ENCODE results near the gene LARP1B. TPM values are rescaled to one million over a fixed set of nuclear protein-coding genes. Genes with fewer than 3 reads are reported as not detected.

The LARP1B gene
- total RNA-seq, 5 donors from 2014 or later (not counting 1 experiment from before 2014, with no cell fraction given): 9.6 to 15.5 (median 13.1) TPM

- no peaks in the 10 kb centered on the region for H3K27me3 Mint-ChIP-seq
- Histone ChIP-seq H3K4me3 (ENCODE audit: control insufficient read depth in 1 of 2, extremely low read depth in 1 of 2, low read length in 1 of 2) (no peak overlapping the region), H3K27me3 (replicated peaks in 1 of 2; ENCODE audit: control insufficient read depth in 2 of 2, extremely low read depth in 1 of 2, insufficient read depth in 2 of 2, low read length in 1 of 2) (no peaks in the 10 kb centered on the region), H3K4me1 (ENCODE audit: control insufficient read depth in 1 of 2, extremely low read depth in 1 of 2, insufficient read depth in 2 of 2, low read length in 2 of 2) (no peaks in the 10 kb centered on the region), H3K27ac (ENCODE audit: low read length) (no peak overlapping the region), H3K9me3 (no peaks in the 10 kb centered on the region), H3K36me3 (ENCODE audit: control insufficient read depth in 2 of 2, extremely low read depth in 1 of 2, insufficient read depth in 1 of 2, low read length in 1 of 2) (no peaks in the 10 kb centered on the region)
- no peak overlapping the region for H3K27ac Mint-ChIP-seq
- CTCF ChIA-PET: no interaction called here
- WGBS (ENCODE audit: insufficient coverage): no CpG with 5 or more reads among the region's 3 CpGs
- H3K4me3 Mint-ChIP-seq: no peak overlapping the region
- POLR2A ChIA-PET: no interaction called here
- H3K4me1 Mint-ChIP-seq: no peaks in the 10 kb centered on the region
- no peaks in the 10 kb centered on the region for H3K9me3 Mint-ChIP-seq
- H3K36me3 Mint-ChIP-seq: peaks cover 41% of the 10 kb centered on the region
- ATAC-seq (replicated peaks in 1 of 4) (no peak), DNase-seq (no peak)
Measured at GRCh38 chr4:128123036-128123435, 61.9 kb downstream of the LARP1B start.

GRCh38 chr4:128130621-128131020, 69.5 kb downstream of the LARP1B start:
- H3K27me3 ChIP-seq (replicated peaks in 1 of 2; ENCODE audit: control insufficient read depth in 2 of 2, extremely low read depth in 1 of 2, insufficient read depth in 2 of 2, low read length in 1 of 2): no peaks in the 10 kb centered on the region
- H3K4me3 Mint-ChIP-seq: no peak overlapping the region

GRCh38 chr4:128134925-128135324, 73.8 kb downstream of the LARP1B start:
- Mint-ChIP-seq H3K27ac (no peak overlapping the region), H3K9me3 (peaks cover 3 to 4% (median 3%) of the 10 kb centered on the region in 3 donors), H3K27me3 (no peaks in the 10 kb centered on the region), H3K36me3 (peaks cover 6% of the 10 kb centered on the region), H3K4me1 (no peaks in the 10 kb centered on the region), H3K4me3 (no peak overlapping the region)
- Histone ChIP-seq H3K4me3 (ENCODE audit: control insufficient read depth in 1 of 2, extremely low read depth in 1 of 2, low read length in 1 of 2) (no peak overlapping the region), H3K27me3 (replicated peaks in 1 of 2; ENCODE audit: control insufficient read depth in 2 of 2, extremely low read depth in 1 of 2, insufficient read depth in 2 of 2, low read length in 1 of 2) (no peaks in the 10 kb centered on the region), H3K27ac (ENCODE audit: low read length) (no peak overlapping the region), H3K9me3 (no peaks in the 10 kb centered on the region), H3K4me1 (ENCODE audit: control insufficient read depth in 1 of 2, extremely low read depth in 1 of 2, insufficient read depth in 2 of 2, low read length in 2 of 2) (no peaks in the 10 kb centered on the region), H3K36me3 (ENCODE audit: control insufficient read depth in 2 of 2, extremely low read depth in 1 of 2, insufficient read depth in 1 of 2, low read length in 1 of 2) (no peaks in the 10 kb centered on the region)
- no peak for DNase-seq
- ChIA-PET POLR2A (no interaction called here), CTCF (no interaction called here)
- WGBS (ENCODE audit: insufficient coverage): no CpG with 5 or more reads among the region's 6 CpGs
- ATAC-seq (replicated peaks in 1 of 4): no peak

More at GRCh38 chr4:128130621-128131020, 69.5 kb downstream of the LARP1B start:
- ChIA-PET CTCF (no interaction called here), POLR2A (no interaction called here)
- no peak overlapping the region for H3K4me3 ChIP-seq (ENCODE audit: control insufficient read depth in 1 of 2, extremely low read depth in 1 of 2, low read length in 1 of 2)
- peaks cover 3 to 7% (median 4%) of the 10 kb centered on the region in 3 donors for H3K9me3 Mint-ChIP-seq
- no peaks in the 10 kb centered on the region for H3K4me1 Mint-ChIP-seq
- no peaks in the 10 kb centered on the region for H3K36me3 ChIP-seq (ENCODE audit: control insufficient read depth in 2 of 2, extremely low read depth in 1 of 2, insufficient read depth in 1 of 2, low read length in 1 of 2)
- H3K27me3 Mint-ChIP-seq: no peaks in the 10 kb centered on the region
- WGBS (ENCODE audit: insufficient coverage): 83% methylated on average over 1 of the region's 3 CpGs
- DNase-seq (no peak), ATAC-seq (replicated peaks in 1 of 4) (no peak)
- H3K36me3 Mint-ChIP-seq: peaks cover 11% of the 10 kb centered on the region
- no peak overlapping the region for H3K27ac Mint-ChIP-seq
- no peaks in the 10 kb centered on the region for H3K9me3 ChIP-seq
- no peaks in the 10 kb centered on the region for H3K4me1 ChIP-seq (ENCODE audit: control insufficient read depth in 1 of 2, extremely low read depth in 1 of 2, insufficient read depth in 2 of 2, low read length in 2 of 2)
- H3K27ac ChIP-seq (ENCODE audit: low read length): no peak overlapping the region

- no peaks in the 10 kb centered on the region for H3K4me1 ChIP-seq (ENCODE audit: control insufficient read depth in 1 of 2, extremely low read depth in 1 of 2, insufficient read depth in 2 of 2, low read length in 2 of 2)
- Mint-ChIP-seq H3K4me3 (no peak overlapping the region), H3K27me3 (no peaks in the 10 kb centered on the region), H3K27ac (no peak overlapping the region), H3K4me1 (no peaks in the 10 kb centered on the region), H3K36me3 (peaks cover 6% of the 10 kb centered on the region), H3K9me3 (peaks cover 3 to 4% (median 3%) of the 10 kb centered on the region in 3 donors)
- DNase-seq: no peak
- no peaks in the 10 kb centered on the region for H3K36me3 ChIP-seq (ENCODE audit: control insufficient read depth in 2 of 2, extremely low read depth in 1 of 2, insufficient read depth in 1 of 2, low read length in 1 of 2)
- no peak overlapping the region for H3K27ac ChIP-seq (ENCODE audit: low read length)
- POLR2A ChIA-PET: no interaction called here
- no peak for ATAC-seq (replicated peaks in 1 of 4)
- CTCF ChIA-PET: interaction anchor here in 1 of 2 donors (0.6 kb wide), 1 partner anchor 524 kb away, joined by 4 read pairs; no protein-coding TSS in a partner anchor
- no peaks in the 10 kb centered on the region for H3K9me3 ChIP-seq
- H3K27me3 ChIP-seq (replicated peaks in 1 of 2; ENCODE audit: control insufficient read depth in 2 of 2, extremely low read depth in 1 of 2, insufficient read depth in 2 of 2, low read length in 1 of 2): no peaks in the 10 kb centered on the region
- 94% methylated on average over 2 of the region's 3 CpGs for WGBS (ENCODE audit: insufficient coverage)
- H3K4me3 ChIP-seq (ENCODE audit: control insufficient read depth in 1 of 2, extremely low read depth in 1 of 2, low read length in 1 of 2): no peak overlapping the region
Measured at GRCh38 chr4:128135391-128135790, 74.3 kb downstream of the LARP1B start.

- no peak for DNase-seq
- POLR2A ChIA-PET: no interaction called here
- no peak overlapping the region for H3K27ac Mint-ChIP-seq
- Histone ChIP-seq H3K27me3 (replicated peaks in 1 of 2; ENCODE audit: control insufficient read depth in 2 of 2, extremely low read depth in 1 of 2, insufficient read depth in 2 of 2, low read length in 1 of 2) (no peaks in the 10 kb centered on the region), H3K4me3 (ENCODE audit: control insufficient read depth in 1 of 2, extremely low read depth in 1 of 2, low read length in 1 of 2) (no peak overlapping the region), H3K36me3 (ENCODE audit: control insufficient read depth in 2 of 2, extremely low read depth in 1 of 2, insufficient read depth in 1 of 2, low read length in 1 of 2) (no peaks in the 10 kb centered on the region), H3K27ac (ENCODE audit: low read length) (no peak overlapping the region), H3K9me3 (no peaks in the 10 kb centered on the region), H3K4me1 (ENCODE audit: control insufficient read depth in 1 of 2, extremely low read depth in 1 of 2, insufficient read depth in 2 of 2, low read length in 2 of 2) (no peaks in the 10 kb centered on the region)
- CTCF ChIA-PET: no interaction called here
- peaks cover 12 to 25% (median 17%) of the 10 kb centered on the region in 3 donors for H3K9me3 Mint-ChIP-seq
- no peaks in the 10 kb centered on the region for H3K4me1 Mint-ChIP-seq
- no peak overlapping the region for H3K4me3 Mint-ChIP-seq
- no peaks in the 10 kb centered on the region for H3K27me3 Mint-ChIP-seq
- ATAC-seq (replicated peaks in 1 of 4): no peak
- H3K36me3 Mint-ChIP-seq: peaks cover 32% of the 10 kb centered on the region
Measured at GRCh38 chr4:128141866-128142265, 80.8 kb downstream of the LARP1B start.

GRCh38 chr4:128145727-128146126, 84.6 kb downstream of the LARP1B start:
- ChIA-PET CTCF (no interaction called here), POLR2A (interaction anchor here in 1 of 2 donors (0.6 kb wide), 1 partner anchor 11 kb away, joined by 10 read pairs; no protein-coding TSS in a partner anchor)
- Histone ChIP-seq H3K36me3 (ENCODE audit: control insufficient read depth in 2 of 2, extremely low read depth in 1 of 2, insufficient read depth in 1 of 2, low read length in 1 of 2) (no peaks in the 10 kb centered on the region), H3K4me3 (ENCODE audit: control insufficient read depth in 1 of 2, extremely low read depth in 1 of 2, low read length in 1 of 2) (no peak overlapping the region), H3K27me3 (replicated peaks in 1 of 2; ENCODE audit: control insufficient read depth in 2 of 2, extremely low read depth in 1 of 2, insufficient read depth in 2 of 2, low read length in 1 of 2) (no peaks in the 10 kb centered on the region), H3K4me1 (ENCODE audit: control insufficient read depth in 1 of 2, extremely low read depth in 1 of 2, insufficient read depth in 2 of 2, low read length in 2 of 2) (no peaks in the 10 kb centered on the region), H3K9me3 (no peaks in the 10 kb centered on the region), H3K27ac (ENCODE audit: low read length) (no peak overlapping the region)
- Mint-ChIP-seq H3K27ac (no peak overlapping the region), H3K4me3 (no peak overlapping the region), H3K9me3 (peaks cover 12 to 25% (median 17%) of the 10 kb centered on the region in 3 donors), H3K4me1 (no peaks in the 10 kb centered on the region), H3K36me3 (peaks cover 32% of the 10 kb centered on the region), H3K27me3 (no peaks in the 10 kb centered on the region)
- ATAC-seq (replicated peaks in 1 of 4) (no peak), DNase-seq (no peak)
- no CpG with 5 or more reads among the region's 2 CpGs for WGBS (ENCODE audit: insufficient coverage)

- no peak overlapping the region for H3K27ac ChIP-seq (ENCODE audit: low read length)
- DNase-seq (no peak), ATAC-seq (replicated peaks in 1 of 4) (no peak)
- H3K4me3 Mint-ChIP-seq: no peak overlapping the region
- no peaks in the 10 kb centered on the region for H3K36me3 ChIP-seq (ENCODE audit: control insufficient read depth in 2 of 2, extremely low read depth in 1 of 2, insufficient read depth in 1 of 2, low read length in 1 of 2)
- no peaks in the 10 kb centered on the region for H3K4me1 ChIP-seq (ENCODE audit: control insufficient read depth in 1 of 2, extremely low read depth in 1 of 2, insufficient read depth in 2 of 2, low read length in 2 of 2)
- H3K27ac Mint-ChIP-seq: no peak overlapping the region
- no CpG with 5 or more reads among the region's 2 CpGs for WGBS (ENCODE audit: insufficient coverage)
- H3K9me3 ChIP-seq: no peaks in the 10 kb centered on the region
- H3K9me3 Mint-ChIP-seq: peaks cover 0 to 6% (median 0%) of the 10 kb centered on the region in 3 donors
- peaks cover 13% of the 10 kb centered on the region for H3K36me3 Mint-ChIP-seq
- H3K4me1 Mint-ChIP-seq: no peaks in the 10 kb centered on the region
- no peaks in the 10 kb centered on the region for H3K27me3 Mint-ChIP-seq
- ChIA-PET CTCF (no interaction called here), POLR2A (no interaction called here)
- no peak overlapping the region for H3K4me3 ChIP-seq (ENCODE audit: control insufficient read depth in 1 of 2, extremely low read depth in 1 of 2, low read length in 1 of 2)
- no peaks in the 10 kb centered on the region for H3K27me3 ChIP-seq (replicated peaks in 1 of 2; ENCODE audit: control insufficient read depth in 2 of 2, extremely low read depth in 1 of 2, insufficient read depth in 2 of 2, low read length in 1 of 2)
Measured at GRCh38 chr4:128153800-128154199, 92.7 kb downstream of the LARP1B start.
